Fibroblast of skin of back (primary cell): ENCODE measurements around the gene CMTM1.
A peak's percentile ranks its signal among the peaks of the same experiment; 100 is the strongest.
"Not testable (repeated sequence)": the region's sequence is repeated elsewhere in the genome, so short reads cannot be mapped to it uniquely, and the experiment has no call there.

ENCODE experiments used
- DNase-seq: peaks from one replicate; pipeline ENCODE4 v3.0.0-alpha.2; 2013

Gene CMTM1

DNA sequence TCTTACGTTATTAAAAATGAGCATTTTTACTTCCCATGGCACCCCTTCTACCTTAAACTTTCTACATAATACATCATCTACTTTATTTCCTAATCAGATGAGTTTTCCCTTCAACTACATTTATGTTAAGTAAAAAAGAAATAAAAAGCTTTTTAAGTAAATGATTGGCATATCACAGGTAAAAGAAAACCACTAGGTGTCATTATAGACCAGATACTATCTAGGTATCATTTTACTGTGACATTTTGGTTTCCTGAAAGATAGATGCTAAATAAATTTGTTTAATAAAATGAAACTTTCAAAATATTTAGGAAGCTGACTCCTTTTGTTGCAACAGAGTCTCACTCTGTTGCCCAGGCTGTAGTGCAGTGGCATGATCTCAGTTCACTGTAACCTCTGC is 3.8 kb upstream of the CMTM1 start:
- DNase-seq, result no peak

- DNase-seq, result no peak
These were observed 3.3 kb upstream of the CMTM1 start for GRCh38 chr16:66562986-66563385.

DNA sequence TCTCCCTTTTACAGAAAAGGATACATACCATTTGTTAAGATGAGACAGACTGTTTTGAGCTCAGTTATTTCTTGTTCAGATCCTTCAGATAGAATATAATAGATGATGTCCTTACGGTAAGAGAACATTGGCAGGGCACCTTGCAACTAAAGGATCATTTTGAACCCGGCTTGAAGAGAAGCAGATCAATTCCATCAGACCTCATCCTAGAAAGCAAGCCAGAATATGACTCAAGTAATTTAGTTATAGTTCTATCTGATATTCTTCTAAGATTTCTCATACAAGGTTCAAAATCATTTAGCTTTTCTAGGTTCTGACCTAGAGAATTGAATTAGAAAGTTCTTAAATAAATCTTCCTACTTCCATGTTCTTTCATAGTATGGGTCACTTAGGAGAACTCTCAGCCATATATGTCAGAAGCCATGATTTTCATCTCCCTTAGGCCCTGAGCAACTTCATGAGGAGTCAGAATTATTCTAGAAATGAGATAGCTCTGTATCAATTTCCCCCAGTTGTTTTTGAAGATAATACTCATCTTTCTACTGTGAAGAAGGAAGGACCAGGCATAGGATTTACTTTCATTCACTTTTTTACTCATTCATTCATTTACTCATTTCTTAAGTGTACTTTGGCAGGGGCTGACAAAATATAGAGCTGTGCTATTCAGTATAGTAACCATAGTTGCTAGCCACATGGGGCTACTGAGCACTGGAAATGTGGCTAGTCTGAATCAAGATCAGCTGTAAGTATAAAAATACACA is 2.5 kb upstream of the CMTM1 start:
- no peak for DNase-seq

GRCh38 chr16:66567270-66567669 is 1.0 kb downstream of the CMTM1 start:
- DNase-seq, result not testable (repeated sequence)

DNA sequence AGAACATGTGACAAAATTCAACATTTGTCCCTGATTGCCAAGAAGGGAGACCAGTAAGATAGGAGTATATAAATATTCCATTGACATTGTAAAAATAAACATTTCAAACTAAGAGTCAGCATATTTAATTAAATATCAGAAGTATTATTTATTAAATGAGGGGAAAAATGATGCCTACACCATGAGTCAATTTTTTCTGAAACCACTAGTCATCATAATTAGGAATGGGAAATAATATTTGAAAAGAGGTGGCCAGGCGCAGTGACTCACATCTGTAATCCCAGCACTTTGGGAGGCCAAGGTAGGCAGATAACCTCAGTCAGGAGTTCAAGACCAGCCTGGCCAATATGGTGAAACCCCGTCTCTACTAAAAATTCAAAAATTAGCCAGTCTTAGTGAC is 2.1 kb downstream of the CMTM1 start:
- DNase-seq, result peak; percentile 56

GRCh38 chr16:66569131-66569530 is 2.9 kb downstream of the CMTM1 start:
- DNase-seq, result peak; percentile 66

GRCh38 chr16:66569827-66570405 is 3.7 kb downstream of the CMTM1 start:
- peak; percentile 78 for DNase-seq

DNA sequence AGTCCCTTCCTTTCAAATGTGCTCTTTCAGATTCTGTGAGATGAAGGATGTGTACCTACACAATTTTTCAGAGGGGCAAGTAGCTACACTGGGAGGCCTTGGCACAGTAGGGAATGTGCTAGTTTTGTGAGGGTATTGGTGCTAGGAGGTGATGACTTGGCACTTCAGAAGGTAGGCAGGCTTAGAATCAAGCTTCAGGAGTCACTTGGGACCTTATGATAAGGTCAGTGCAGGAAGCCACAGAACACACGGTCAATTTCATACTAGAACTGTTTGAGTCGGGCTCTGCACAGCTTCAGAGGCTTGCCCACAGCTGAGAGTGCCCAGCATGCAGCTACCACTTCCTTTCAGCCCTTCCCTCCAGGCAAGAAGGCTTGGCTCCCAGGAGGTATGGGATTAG is 6.1 kb downstream of the CMTM1 start:
- DNase-seq, result no peak

DNA sequence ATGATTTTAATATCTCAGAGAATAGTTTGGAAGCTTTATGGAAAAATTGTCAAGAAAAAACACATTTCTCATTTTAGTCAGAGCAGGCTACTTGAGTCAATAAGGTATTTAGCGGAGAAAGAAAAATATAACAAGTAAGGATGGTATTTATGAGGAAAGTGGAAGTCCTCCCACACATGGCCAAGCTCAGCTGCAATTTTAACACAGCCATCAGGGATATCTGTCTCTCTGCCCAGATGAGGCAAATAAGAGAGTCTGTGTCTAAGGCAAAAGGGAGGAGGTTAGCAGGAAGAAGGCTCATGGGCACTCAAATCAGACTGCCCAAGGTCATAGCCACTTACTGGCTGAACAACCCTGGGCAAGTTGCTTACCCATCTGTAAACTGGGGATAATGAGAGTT is 7.8 kb downstream of the CMTM1 start:
- no peak for DNase-seq

GRCh38 chr16:66574531-66574930 is 8.3 kb downstream of the CMTM1 start:
- DNase-seq, result no peak

DNA sequence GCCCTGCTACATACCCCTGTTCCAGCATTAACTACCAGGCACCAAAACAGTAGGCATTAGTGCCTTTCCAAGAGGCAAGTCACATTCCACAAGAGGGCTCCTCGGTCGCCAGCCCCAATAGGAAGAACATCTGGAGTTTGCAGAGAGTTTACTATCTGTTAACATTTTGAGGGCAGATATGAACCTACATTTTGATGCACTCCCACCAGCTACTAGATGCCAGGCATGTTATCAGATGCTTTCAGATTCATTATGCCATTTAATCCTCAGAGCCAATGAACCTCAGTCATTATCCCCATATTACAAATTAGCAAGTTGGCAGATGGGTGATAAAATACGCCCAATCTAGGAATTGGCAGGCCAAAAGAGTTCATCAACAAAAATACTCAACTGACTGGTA is 8.8 kb downstream of the CMTM1 start:
- no peak for DNase-seq

DNA sequence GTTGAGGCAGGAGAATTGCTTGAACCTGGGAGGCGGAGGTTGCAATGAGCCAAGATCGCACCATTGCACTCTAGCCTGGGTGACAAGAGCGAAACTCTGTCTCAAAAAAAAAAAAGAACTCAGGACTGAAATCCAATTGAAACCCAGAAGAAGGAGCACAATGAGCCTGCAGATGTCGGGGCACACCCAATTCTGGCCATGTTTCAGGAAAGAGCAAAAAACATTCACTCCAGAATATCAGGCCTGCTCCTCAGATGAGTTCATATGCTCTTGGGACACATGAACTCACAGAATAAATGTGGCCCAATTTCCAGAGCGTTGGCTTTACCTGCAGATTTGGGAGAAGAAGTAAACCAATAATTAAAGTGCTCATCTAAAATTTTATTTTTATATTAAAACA is 10.1 kb downstream of the CMTM1 start:
- DNase-seq, result no peak

GRCh38 chr16:66578651-66579531 is 12.7 kb downstream of the CMTM1 start, which contains the start of gene CMTM2:
TSS of gene CMTM2 (plus strand) at chr16:66579463. CDS start at chr16:66579608, 145 bp downstream.
- no peak for DNase-seq

DNA sequence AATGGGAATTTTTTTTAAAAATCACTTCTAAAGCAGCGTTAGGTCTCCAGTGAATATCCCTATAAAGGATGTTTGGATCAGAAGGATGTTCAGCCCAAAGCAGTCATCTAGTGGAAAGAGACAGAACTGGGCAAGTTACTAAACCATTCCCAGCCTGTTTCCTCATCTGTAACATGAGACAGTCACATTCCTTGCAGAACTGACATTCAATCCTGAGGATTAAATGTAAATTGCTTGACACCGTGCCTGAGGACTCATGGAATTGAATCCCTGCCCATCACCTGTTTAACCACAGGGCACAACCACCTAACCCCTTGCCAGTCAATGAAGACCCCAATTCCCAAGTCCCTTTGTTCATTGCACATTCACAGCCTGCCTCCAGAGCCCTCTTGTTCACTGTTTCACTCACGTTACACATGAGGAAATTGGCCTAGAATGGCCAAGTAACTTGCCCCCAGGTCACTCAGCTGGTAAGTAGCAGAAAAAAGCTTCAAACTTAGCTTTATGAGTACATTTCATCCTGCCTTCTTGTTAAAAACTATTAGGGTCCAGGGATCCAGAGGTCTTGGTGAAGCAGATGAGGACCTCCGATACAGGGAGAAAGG is 14.5 kb downstream of the CMTM1 start:
- peak; percentile 76 for DNase-seq

- peak; percentile 35 for DNase-seq
These were observed 15.2 kb downstream of the CMTM1 start for GRCh38 chr16:66581246-66581952.

- no peak for DNase-seq
These were observed 19.4 kb downstream of the CMTM1 start for GRCh38 chr16:66585481-66586239.

- DNase-seq, result no peak
These were observed 21.8 kb downstream of the CMTM1 start for GRCh38 chr16:66587881-66588600.

GRCh38 chr16:66588981-66589713 is 22.9 kb downstream of the CMTM1 start:
- no peak for DNase-seq

GRCh38 chr16:66590322-66590721 is 24.1 kb downstream of the CMTM1 start:
- no peak for DNase-seq

- DNase-seq, result no peak
These were observed 24.8 kb downstream of the CMTM1 start for GRCh38 chr16:66591018-66591417.
